HUES64 (cell line): Measurements from ENCODE around the gene CCDC134. TPM values are rescaled to one million over a fixed set of nuclear protein-coding genes. Genes with fewer than 3 reads are reported as not detected.

Experiments
- H3K27ac ChIP-seq: 2 replicates; pipeline ENCODE4 v1.7.0; 2013; ENCODE audit warnings: low read depth, low read length, inconsistent platforms
- H3K27me3 ChIP-seq: 2 replicates; pipeline ENCODE4 v1.6.1; 2013; ENCODE audit warnings: mild to moderate bottlenecking, low read length; ENCODE audit not compliant: insufficient read depth
- H3K36me3 ChIP-seq: 2 replicates; pipeline ENCODE4 v1.6.1; 2013; ENCODE audit warnings: mild to moderate bottlenecking, low read length; ENCODE audit not compliant: insufficient read depth
- H3K4me1 ChIP-seq: 2 replicates; pipeline ENCODE4 v1.6.1; 2013; ENCODE audit warnings: mild to moderate bottlenecking, low read length, moderate library complexity; ENCODE audit not compliant: insufficient read depth
- H3K4me3 ChIP-seq: 2 replicates; pipeline ENCODE4 v1.5.1; 2013; ENCODE audit warnings: mild to moderate bottlenecking, low read length, moderate library complexity
- H3K9ac ChIP-seq: 2 replicates; pipeline ENCODE4 v1.6.1; 2013; ENCODE audit warnings: mild to moderate bottlenecking, low read depth, low read length
- H3K9me3 ChIP-seq: 2 replicates; pipeline ENCODE4 v1.6.1; 2013; ENCODE audit warnings: low read depth, low read length; ENCODE audit not compliant: insufficient read depth
- WGBS: fragments of 150-250, 120-280 bp; methylation state at CpG from one replicate; pipeline ENCODE4 v1.1.7; 2013; ENCODE audit warnings: missing lambda C conversion rate; 5-methylcytosine and 5-hydroxymethylcytosine counted together
- polyA plus RNA-seq, 2 experiments: library from polyadenylated mRNA; stranded (reverse); fragments of 50-300 nt; gene quantifications; one replicate each; pipeline ENCODE4 v1.2.3, GENCODE V29; 2013

Gene CCDC134
- 5.9 TPM for polyA plus RNA-seq (2013, experiment 1 of 2)
- 7.7 TPM for polyA plus RNA-seq (2013, experiment 2 of 2)

GRCh38 chr22:41800348-41801146 lies at the start of gene CCDC134:
Gene CCDC134 (plus strand): TSS chr22:41800679. CDS start chr22:41808891, 8,212 bp downstream.
- WGBS = 1% methylated on average over 52 of the region's 52 CpGs
- H3K9ac ChIP-seq = peak within 1 kb of the TSS; percentile 87
- peak within 1 kb of the TSS; percentile 76 for H3K4me3 ChIP-seq
- H3K9me3 ChIP-seq = no peaks in the 10 kb centered on the region
- H3K27me3 ChIP-seq = no peaks in the 10 kb centered on the region
- H3K36me3 ChIP-seq = no peaks in the 10 kb centered on the region
- peaks cover 16% of the 10 kb centered on the region for H3K4me1 ChIP-seq
- peak within 1 kb of the TSS; percentile 86 for H3K27ac ChIP-seq

- Histone ChIP-seq H3K9ac (no peak overlapping the region), H3K36me3 (no peaks in the 10 kb centered on the region), H3K4me3 (no peak overlapping the region), H3K27me3 (no peaks in the 10 kb centered on the region), H3K9me3 (no peaks in the 10 kb centered on the region), H3K4me1 (peaks cover 14% of the 10 kb centered on the region; the same call in 1 of the 2 replicates), H3K27ac (no peak overlapping the region)
- WGBS = 96% methylated on average over 5 of the region's 5 CpGs
Observed at GRCh38 chr22:41752011-41752970, 48.2 kb upstream of the CCDC134 start.

- Histone ChIP-seq H3K27me3 (no peaks in the 10 kb centered on the region), H3K27ac (no peak overlapping the region), H3K36me3 (no peaks in the 10 kb centered on the region), H3K4me3 (no peak overlapping the region), H3K4me1 (peaks cover 14% of the 10 kb centered on the region; the same call in 1 of the 2 replicates), H3K9me3 (no peaks in the 10 kb centered on the region), H3K9ac (no peak overlapping the region)
- WGBS = 45% methylated on average over 2 of the region's 2 CpGs
Observed at GRCh38 chr22:41753984-41754383, 46.5 kb upstream of the CCDC134 start.

GRCh38 chr22:41757502-41757901 lies 43.0 kb upstream of the CCDC134 start:
- Histone ChIP-seq H3K4me3 (no peak overlapping the region), H3K36me3 (no peaks in the 10 kb centered on the region), H3K27ac (no peak overlapping the region), H3K9ac (no peak overlapping the region), H3K27me3 (no peaks in the 10 kb centered on the region), H3K9me3 (no peaks in the 10 kb centered on the region), H3K4me1 (0 out of 2 replicates have a peak, but pooled peaks cover 8% of the 10 kb centered on the region)
- WGBS = 99% methylated on average over 5 of the region's 5 CpGs

- Histone ChIP-seq H3K36me3 (no peaks in the 10 kb centered on the region), H3K4me3 (no peak overlapping the region), H3K9me3 (no peaks in the 10 kb centered on the region), H3K4me1 (0 out of 2 replicates have a peak, but pooled peaks cover 8% of the 10 kb centered on the region), H3K9ac (no peak overlapping the region), H3K27me3 (no peaks in the 10 kb centered on the region), H3K27ac (no peak overlapping the region)
- WGBS = 95% methylated on average over 2 of the region's 2 CpGs
Observed at GRCh38 chr22:41758231-41758630, 42.2 kb upstream of the CCDC134 start.

- H3K4me1 ChIP-seq = no peaks in the 10 kb centered on the region
- H3K27ac ChIP-seq = no peak overlapping the region
- no peaks in the 10 kb centered on the region for H3K27me3 ChIP-seq
- no peaks in the 10 kb centered on the region for H3K36me3 ChIP-seq
- no peak overlapping the region for H3K4me3 ChIP-seq
- 61% methylated on average over 12 of the region's 14 CpGs for WGBS
- no peaks in the 10 kb centered on the region for H3K9me3 ChIP-seq
- no peak overlapping the region for H3K9ac ChIP-seq
Observed at GRCh38 chr22:41762980-41763779, 37.3 kb upstream of the CCDC134 start.

- no peak overlapping the region for H3K9ac ChIP-seq
- H3K4me3 ChIP-seq = no peak overlapping the region
- H3K9me3 ChIP-seq = no peaks in the 10 kb centered on the region
- 96% methylated on average over 4 of the region's 5 CpGs for WGBS
- H3K27ac ChIP-seq = no peak overlapping the region
- H3K27me3 ChIP-seq = no peaks in the 10 kb centered on the region
- H3K4me1 ChIP-seq = no peaks in the 10 kb centered on the region
- H3K36me3 ChIP-seq = no peaks in the 10 kb centered on the region
Observed at GRCh38 chr22:41766476-41766875, 34.0 kb upstream of the CCDC134 start.

GRCh38 chr22:41768430-41768829 lies 32.0 kb upstream of the CCDC134 start:
- H3K36me3 ChIP-seq = no peaks in the 10 kb centered on the region
- 100% methylated on average over 1 of the region's 2 CpGs for WGBS
- H3K4me1 ChIP-seq = no peaks in the 10 kb centered on the region
- H3K9me3 ChIP-seq = no peaks in the 10 kb centered on the region
- no peak overlapping the region for H3K4me3 ChIP-seq
- H3K27ac ChIP-seq = no peak overlapping the region
- H3K9ac ChIP-seq = no peak overlapping the region
- H3K27me3 ChIP-seq = no peaks in the 10 kb centered on the region

GRCh38 chr22:41770715-41771468 lies 29.6 kb upstream of the CCDC134 start:
- no peaks in the 10 kb centered on the region for H3K27me3 ChIP-seq
- no peaks in the 10 kb centered on the region for H3K9me3 ChIP-seq
- no peak overlapping the region for H3K4me3 ChIP-seq
- H3K36me3 ChIP-seq = no peaks in the 10 kb centered on the region
- H3K9ac ChIP-seq = no peak overlapping the region
- WGBS = 87% methylated on average over 5 of the region's 5 CpGs
- no peak overlapping the region for H3K27ac ChIP-seq
- H3K4me1 ChIP-seq = peaks cover 1% of the 10 kb centered on the region; the same call in 1 of the 2 replicates

- Histone ChIP-seq H3K27ac (no peak overlapping the region), H3K27me3 (no peaks in the 10 kb centered on the region), H3K4me3 (no peak overlapping the region), H3K9me3 (no peaks in the 10 kb centered on the region), H3K36me3 (no peaks in the 10 kb centered on the region), H3K4me1 (peaks cover 6% of the 10 kb centered on the region; the same call in 1 of the 2 replicates), H3K9ac (no peak overlapping the region)
- 89% methylated on average over 4 of the region's 4 CpGs for WGBS
Observed at GRCh38 chr22:41772198-41772597, 28.3 kb upstream of the CCDC134 start.
